Measurements from ENCODE around the gene ASCL5. TPM values are rescaled to one million over a fixed set of nuclear protein-coding genes. Genes with fewer than 3 reads are reported as not detected.
A peak's percentile ranks its signal among the peaks of the same experiment; 100 is the strongest.
"Not testable (repeated sequence)": the region's sequence is repeated elsewhere in the genome, so short reads cannot be mapped to it uniquely, and the experiment has no call there.

Gene ASCL5, protein sequence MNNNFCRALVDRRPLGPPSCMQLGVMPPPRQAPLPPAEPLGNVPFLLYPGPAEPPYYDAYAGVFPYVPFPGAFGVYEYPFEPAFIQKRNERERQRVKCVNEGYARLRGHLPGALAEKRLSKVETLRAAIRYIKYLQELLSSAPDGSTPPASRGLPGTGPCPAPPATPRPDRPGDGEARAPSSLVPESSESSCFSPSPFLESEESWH
- total RNA-seq = not detected
- long read RNA-seq = 0 reads

DNA sequence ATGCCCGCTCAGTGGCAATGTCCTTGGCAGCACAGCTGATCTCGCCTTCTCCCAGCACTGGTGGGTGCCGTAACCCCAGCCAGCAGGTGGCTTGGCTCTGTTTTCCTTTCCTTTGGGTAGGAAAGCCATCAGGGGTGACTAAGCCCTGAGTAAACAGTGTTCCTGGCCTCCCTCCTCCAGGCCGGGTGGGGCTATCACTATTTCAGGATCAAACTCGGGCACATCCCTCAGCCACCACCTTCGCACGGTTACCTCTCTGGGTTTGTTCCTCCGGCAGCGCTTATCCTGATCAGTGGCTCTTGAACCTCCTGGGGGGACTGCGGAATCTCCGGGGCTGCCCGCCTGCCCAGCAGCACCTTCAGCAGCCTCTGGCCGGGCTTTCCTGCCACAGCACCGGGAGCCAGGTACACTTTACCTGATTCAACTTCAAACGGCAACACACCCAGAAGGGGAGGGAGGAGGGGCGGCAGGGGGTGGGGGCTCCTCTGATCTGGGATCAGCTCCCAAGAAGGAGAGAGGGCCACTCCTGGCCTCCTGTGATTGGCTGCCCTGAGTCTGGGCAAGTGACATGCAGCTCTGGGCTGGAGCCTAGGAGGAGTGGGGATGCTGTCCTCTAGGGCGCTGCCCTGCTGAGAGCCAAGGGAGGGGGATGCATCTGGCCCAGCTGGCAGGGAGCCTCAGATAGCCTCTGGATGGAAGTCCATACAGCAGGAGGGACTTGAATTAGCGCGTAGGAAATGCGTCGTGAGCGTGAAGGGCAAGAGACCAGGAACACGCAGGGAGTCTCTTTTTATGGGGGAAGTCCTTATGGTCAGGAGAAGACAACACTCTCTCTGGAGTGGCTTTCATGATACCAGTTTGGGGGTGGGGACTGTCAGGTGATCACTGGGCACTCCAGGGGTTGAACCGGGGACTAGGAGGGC, at the start of gene ASCL5:
ASCL5 (minus strand) TSS at position 353 of the 923 bp plus-strand sequence. CDS start 11,812 bp downstream, outside the sequence.
- intact Hi-C loops (cut with DNase I, micrococcal nuclease) = no loop called here
- ATAC-seq = peak; percentile 87

DNA sequence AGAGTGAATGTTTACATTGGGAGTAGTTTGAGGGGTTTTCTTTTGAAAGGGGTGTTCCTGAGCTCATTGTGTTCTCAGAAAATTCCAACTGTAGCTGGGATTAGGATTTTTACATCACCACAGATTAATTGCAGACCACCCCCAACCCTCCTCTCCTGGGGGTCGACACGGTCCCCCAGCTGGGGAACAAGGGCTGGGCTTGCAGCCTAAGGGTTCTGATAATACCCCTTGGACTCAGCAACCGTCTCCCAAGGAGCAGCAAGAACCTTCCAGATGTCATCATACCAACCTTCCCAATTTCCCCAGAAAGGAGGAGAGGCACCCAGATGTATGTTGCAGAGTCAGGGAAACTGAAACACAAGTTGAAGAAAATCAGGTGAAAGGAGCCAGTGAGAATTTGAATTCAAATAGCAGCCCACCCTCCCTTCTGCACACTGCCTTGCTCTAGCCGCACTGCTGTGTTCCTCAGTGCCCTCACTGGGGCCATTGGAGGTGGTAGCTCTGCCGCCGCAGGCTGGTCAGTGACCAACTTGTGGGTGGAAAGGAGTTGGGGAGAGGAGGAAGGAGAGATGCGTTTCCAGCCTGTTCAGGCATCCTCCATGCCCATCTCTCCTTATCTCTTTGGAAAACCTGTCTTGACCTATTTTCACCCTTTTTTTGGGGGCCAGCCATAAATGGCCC, 49.0 kb upstream of the ASCL5 start:
- intact Hi-C loops (cut with DNase I, micrococcal nuclease) = no loop called here
- no peak for ATAC-seq
- no peak for DNase-seq

More for the DNA sequence above, at the start of gene ASCL5:
- DNase-seq = peak; percentile 30 to 61

DNA sequence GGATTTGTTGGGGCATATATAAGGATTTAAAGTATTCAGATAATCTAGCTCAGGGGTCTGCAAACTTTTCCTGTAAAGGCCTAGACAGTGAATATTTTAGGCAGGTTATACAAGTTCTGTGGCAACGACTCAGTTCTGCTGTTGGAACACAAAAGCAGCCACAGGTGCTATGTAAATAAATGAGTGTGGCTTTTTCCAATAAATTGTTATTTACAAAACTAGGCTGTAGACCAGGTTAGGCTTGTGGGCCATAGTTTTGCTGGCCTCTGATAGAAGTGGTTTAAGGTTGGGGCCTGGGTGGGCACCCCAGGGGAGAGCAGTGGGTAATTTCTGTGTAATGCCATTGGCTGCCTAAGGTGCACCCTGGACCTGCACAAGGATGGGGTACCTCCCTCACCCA, 46.8 kb upstream of the ASCL5 start:
- ATAC-seq = no peak
- intact Hi-C loops (cut with DNase I, micrococcal nuclease) = no loop called here
- no peak for DNase-seq

DNA sequence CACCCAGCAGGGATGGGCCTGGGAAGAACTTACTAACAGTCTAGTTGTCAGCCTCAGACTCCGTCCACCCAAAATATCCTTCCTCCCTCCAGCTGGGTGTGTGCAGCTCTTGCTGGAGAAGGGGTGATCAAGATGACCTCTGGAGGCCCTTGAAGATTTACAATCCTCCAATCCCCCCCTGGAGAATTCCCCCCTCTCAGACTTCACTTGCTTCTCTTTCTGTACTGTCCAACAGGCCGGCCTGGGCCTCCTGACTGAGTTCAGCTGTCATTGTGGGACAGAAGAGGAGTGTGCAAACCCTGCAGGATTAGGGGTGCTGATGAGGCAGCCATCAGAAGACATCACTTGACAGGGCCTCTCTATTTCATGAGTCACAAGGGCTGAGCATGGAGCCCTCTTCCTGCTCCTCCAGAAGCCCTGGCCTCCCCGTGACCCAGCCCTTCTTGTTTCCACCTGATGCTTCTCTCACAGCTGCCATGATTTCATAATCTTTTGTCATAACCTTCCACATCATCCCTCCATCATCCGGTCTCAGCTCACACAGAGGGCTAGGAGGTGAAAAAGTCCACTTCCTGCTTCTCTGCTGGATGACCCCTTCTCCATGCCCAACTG, 46.1 kb upstream of the ASCL5 start:
- intact Hi-C loops (cut with DNase I, micrococcal nuclease) = no loop called here
- DNase-seq (no peak), ATAC-seq (no peak)

DNA sequence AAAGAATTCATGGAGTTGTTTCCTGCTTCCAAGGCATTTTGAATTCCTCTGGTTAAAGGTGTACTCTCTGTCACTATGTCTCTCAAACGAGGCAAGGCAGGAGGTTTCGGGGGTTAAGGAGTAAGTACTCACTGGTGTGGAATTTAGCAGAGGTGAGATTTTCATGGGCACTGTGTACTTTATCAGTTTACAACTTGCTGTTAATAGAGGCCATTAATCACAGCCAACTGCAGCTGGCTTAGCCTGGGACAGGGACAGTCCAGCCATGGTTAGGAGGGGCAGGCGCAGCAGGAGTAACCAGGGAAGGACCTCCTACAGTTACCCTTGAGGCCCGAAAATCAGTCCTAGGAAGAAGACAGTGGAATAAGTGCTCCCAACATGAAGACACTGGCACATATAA, 45.3 kb upstream of the ASCL5 start:
- DNase-seq = no peak
- intact Hi-C loops (cut with DNase I, micrococcal nuclease) = no loop called here
- ATAC-seq = no peak

DNA sequence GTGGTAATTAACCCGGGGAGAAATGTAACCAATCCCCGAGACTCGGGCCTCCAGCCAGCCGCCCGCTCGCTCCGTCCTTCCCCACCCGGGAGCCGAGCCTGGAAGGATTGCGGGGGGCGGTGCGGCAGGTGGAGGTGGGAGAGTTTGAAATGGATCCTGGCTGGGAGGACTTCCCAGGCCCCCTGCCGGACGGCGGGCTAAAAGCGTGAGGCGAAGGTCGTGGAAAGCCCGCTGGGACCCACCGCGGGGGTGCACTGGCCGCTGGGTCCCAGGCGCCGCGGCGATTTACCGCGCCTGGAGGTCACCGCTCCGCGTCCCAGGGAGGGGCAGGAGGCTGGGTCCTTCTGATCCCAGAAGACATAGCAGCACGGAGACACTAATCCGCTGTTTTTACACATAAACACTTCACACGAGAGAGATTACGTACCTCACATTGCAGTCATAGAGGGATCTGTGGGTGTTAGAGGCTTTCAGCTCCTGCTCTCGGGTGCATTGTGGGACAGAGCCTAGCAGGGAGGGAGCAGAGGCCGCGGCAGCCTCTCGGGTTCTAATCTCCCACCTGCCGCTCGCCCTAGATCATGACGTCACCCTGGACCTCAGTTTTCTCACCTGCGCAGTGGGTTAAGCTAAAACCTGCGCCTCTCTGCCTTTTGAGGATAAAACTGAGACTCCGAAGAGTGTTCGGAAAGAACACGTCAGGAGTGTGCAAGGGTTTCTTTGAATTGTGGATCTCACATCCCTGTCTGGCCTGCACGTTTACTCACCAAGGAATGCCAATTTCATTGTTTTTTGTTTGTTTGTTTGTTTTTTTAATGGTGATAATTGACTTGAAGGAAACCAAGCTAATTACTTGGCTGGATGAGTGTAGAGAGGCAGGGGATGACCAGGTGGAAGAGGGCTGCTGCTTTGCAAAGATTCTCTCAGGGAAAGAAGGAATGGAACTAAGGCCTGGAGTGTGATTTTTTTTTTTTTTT, 44.4 kb upstream of the ASCL5 start:
- intact Hi-C loops (cut with DNase I, micrococcal nuclease) = no loop called here

DNA sequence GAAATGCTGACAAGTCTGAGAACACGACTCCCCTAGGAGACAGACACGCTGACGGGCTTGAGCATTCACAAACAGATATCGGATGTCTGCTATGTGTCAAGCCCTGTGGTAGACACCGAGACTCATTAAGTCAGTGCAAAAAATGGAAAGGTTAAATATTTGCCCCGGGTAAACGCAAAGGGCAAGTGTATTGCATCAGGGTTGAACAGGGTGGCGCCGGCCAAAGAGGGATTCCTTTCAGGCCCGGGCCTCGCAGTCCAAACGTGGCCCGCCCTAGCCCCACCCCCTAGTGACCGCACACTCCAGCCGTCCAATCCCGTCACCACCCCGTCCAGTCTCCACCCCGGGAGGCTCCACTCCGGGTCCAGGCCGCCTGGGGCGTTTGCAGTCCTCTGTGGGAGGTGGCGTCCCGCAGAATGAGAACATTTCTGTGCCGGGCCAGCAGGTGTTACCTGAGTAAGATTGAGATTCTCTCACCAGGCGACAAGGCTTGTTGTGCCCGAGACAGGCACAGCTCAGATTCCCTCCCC, 43.6 kb upstream of the ASCL5 start:
- ATAC-seq = peak; percentile 98
- intact Hi-C loops (cut with DNase I, micrococcal nuclease) = no loop called here
- DNase-seq = peak; percentile 95 to 97

More for the DNA sequence above, 44.4 kb upstream of the ASCL5 start:
- peak; percentile 51 for ATAC-seq
- peak; percentile 56 to 58 for DNase-seq

DNA sequence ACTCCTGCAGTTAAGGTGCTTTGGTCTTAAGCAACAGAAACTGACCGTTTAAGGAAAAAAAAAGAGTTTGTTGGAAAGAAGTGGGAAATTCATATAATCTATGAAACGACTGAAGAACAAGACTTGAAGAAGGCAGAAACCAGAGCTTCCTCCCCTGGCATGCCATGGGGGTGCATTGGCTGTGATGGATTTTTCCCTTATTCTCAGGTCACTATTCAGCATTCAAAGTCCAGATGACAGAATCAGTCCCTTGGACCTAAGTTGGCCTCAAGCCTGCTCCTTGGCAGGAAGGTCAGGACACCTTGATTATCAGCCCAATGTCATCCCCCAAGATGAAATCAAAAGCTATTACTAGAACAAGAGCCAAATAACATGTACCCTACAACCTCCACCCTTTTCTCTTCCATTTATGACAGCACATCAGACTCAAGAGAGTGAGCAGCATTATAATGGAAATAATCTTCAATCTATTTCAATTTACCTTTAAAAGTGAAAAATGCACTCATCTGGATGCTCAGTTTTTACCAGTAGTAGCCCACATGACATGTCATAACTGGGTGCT, 43.1 kb upstream of the ASCL5 start:
- ATAC-seq (no peak), DNase-seq (no peak)
- intact Hi-C loops (cut with DNase I, micrococcal nuclease) = no loop called here

DNA sequence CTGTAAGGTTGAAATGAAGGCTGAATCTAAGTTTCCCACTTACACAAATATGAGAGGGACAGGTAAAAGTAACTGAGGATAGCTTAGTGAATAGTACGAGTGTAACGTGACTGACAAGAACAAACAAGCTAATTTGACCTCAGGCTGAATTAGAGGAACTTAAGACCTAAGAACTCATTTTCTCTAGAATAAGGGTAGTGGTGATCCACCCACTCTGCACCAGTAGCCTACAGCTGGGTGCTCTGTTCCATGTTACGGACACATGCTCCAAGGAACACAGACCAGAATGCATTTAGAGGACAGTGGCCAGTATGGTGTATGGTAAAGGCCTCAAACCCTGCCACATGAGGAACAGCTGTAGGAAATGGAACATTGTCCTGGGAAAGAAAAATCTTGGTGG, 42.2 kb upstream of the ASCL5 start:
- no peak for ATAC-seq
- intact Hi-C loops (cut with DNase I, micrococcal nuclease) = no loop called here
- DNase-seq = no peak

DNA sequence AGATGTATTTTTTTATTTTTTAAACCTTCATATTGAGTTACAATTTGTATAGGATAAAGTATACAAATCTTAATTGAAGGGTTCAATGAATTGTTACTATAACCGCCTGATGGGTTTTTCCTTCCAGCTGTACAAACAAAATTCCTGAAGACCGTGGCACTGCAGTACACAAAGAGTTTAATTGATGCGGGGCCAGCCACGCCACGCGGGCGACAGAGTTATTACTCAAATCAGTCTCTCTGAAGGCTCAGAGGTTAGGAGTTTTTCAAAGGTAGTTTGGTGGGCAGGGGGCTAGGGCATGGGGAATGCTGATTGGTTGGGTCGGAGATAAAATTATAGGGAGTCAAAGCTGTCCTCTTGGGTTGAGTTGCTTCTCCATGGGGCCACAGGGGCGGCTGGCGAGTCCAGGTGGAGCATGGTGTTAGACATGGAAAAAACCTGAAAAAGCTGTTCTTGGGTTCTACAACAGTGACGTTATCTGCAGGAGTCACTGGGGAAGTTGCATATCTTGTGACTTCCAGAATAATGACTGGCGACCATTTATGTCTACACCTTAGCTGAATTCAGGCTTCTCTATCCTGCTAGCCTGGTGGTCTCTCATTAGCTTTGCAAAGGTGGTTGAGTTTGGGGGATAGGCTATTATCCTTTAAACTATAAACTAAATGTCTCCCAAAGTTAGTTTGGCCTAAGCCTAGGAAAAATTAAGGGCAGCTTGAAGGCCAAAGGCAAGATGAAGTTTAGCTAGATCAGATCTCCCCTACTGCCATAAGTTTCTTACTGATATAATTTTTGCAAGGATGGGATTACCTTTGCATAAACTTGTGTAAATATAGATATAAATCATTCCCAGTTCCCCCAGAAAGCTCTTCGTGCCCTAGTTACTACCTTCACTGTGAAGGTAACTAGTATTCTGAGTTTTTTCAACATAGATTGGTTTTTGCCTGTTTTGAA, 40.3 kb upstream of the ASCL5 start:
- ATAC-seq (no peak), DNase-seq (no peak)
- intact Hi-C loops (cut with DNase I, micrococcal nuclease) = no loop called here

DNA sequence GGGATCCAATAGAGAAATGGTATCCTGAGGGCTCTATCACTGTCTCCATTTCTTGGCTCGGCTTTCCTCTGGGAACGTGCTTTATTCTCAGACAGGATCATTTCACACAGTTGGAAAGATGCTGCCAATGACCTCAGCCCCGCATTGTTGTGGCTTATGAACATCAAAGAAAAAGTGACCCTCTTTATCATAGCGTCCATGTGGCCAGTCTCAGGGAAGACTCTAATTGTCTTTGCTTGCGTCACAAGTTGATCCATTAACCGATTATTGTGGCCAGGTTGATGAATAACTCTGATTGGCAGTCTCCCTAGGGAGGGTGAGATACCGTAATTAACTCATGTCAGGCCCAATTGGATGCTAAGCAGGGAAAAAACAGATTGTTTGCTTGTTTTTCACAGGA, 37.7 kb upstream of the ASCL5 start:
- ATAC-seq = no peak
- DNase-seq = no peak
- intact Hi-C loops (cut with DNase I, micrococcal nuclease) = no loop called here

DNA sequence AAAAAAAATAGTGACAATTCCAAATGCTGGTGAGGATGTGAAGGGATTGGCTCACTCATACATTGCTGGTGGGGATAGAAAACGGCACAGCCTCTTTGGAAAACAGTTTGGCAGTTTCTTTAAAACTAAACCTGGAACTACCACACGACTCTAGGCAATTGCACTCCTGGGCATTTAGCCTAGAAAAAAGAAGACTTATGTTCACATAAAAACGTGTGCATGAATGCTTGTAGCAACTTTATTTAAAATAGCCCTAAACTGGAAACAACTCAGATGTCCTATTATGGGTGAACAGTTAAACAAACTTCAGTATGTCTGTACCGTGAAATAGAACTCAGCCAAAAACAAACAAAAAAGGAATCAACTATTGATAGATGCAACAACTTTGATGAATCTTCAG, 36.7 kb upstream of the ASCL5 start:
- DNase-seq (no peak), ATAC-seq (no peak)
- intact Hi-C loops (cut with DNase I, micrococcal nuclease) = no loop called here

DNA sequence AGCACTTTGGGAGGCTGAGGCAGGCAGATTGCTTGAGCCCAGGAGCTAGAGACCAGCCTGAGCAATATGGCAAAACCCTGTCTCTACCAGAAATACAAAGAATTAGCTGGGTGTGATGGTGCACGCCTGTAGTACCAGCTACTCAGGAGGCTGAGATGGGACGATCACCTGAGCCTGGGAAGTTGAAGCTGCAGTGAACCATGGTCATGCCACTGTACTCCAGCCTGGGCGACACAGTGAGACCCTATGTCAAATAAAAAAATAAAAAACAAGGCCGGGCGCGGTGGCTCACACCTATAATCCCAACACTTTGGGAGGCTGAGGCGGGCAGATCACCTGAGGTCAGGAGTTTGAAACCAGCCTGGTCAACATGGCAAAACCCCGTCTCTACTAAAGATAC, 36.1 kb upstream of the ASCL5 start:
- intact Hi-C loops (cut with DNase I, micrococcal nuclease); ATAC-seq; DNase-seq: not testable (repeated sequence)

DNA sequence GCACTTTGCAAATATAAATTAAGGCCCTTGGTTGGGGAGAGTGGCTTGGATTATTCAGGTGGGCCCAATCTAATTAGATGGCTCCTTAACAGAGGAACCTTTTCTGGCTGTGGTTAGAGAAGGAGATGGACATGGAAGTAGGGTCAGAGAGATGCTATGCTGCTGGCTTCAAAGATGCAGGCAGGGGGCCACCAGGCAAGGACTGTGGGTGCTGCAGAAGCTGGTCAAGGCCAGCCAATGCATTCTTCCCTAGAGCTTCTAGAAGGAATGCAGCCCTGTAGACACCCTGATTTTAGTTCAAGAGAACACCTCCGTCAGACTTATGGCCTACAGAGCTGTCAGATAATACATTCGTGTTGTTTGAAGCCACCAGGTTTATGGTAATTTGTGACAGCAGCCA, 31.0 kb upstream of the ASCL5 start:
- intact Hi-C loops (cut with DNase I, micrococcal nuclease) = no loop called here
- no peak for DNase-seq
- ATAC-seq = no peak

DNA sequence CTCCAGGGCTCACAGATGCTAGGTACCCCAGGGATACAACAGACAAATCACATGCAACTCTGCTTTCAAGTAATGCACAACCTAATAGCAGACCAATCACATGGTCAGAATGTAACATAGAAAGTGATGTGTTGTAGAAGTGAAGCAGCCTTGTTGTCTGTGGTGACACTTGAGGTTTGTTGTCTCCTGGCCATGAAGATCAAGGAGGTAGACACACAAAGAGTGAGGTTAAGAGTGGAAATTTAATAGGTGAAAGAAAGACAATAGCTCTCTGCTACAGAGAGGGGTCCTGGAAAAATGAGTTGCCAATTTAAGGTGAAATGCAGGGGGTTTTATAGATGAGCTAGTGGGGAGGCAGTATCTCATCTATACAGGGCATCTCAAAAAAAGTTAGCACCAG, 29.8 kb upstream of the ASCL5 start:
- intact Hi-C loops (cut with DNase I, micrococcal nuclease) = no loop called here
- ATAC-seq (no peak), DNase-seq (no peak)

DNA sequence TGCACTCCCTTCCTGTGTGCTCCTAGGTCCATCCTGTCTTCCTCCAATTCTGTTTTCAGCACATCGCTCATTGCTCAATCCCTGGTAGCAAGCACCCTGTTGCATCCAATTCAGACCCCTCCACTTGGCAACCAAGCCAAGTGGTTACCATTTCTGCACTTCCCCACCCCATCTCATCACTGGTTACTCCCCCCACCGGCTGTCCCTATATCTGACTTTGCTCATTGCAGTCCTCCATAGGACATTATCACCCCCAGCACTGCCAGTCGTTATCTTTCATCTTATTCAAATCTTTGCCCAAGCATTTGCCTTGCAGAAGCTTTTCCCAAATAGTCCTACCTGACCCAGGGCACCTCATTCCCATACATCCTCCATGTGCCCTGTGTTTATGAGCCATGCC, 29.4 kb upstream of the ASCL5 start:
- ATAC-seq = no peak
- intact Hi-C loops (cut with DNase I, micrococcal nuclease) = no loop called here
- DNase-seq = no peak

DNA sequence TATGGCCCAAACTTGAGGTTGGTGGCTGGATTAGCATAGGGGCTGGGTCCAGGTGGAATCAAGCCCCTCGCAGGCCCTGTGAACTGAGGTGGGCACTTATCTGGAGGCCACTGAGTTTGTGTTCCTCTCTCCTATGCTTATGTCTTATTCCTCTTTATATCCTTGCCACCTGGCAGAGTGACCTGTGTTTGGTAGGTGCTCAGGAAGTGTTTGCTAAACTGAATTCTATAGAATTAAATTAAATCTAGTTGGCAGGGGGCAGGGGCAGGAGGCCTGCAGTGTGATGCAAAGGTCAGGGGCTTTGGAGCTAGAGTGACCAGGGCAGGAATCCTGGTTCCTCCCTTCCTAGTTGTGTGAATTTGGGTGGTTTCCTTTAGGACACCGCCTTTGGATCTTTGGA, 28.4 kb upstream of the ASCL5 start:
- DNase-seq = no peak
- ATAC-seq = no peak
- intact Hi-C loops (cut with DNase I, micrococcal nuclease) = no loop called here
